ENCODE data around the gene KIR3DL1.
"Not testable (repeated sequence)": the region's sequence is repeated elsewhere in the genome, so short reads cannot be mapped to it uniquely, and the experiment has no call there.

GRCh38 chr19:54855241-54855640 lies 39.0 kb downstream of the KIR3DL1 start:
- not testable (repeated sequence) for TF ChIP-seq SUZ12, ARNT, SP1, NFRKB, ZNF384, ELF4 (IDR thresholded peaks at IDR 0.05)

Measured in HEK293T (cell line).